HepG2 (cell line): Measurements from ENCODE around the gene DDX23. TPM values are rescaled to one million over a fixed set of nuclear protein-coding genes. Genes with fewer than 3 reads are reported as not detected.

Experiments
- DPF2 ChIP-seq: sonication (generic); formaldehyde crosslinking; IDR thresholded peaks from 2 replicates; pipeline ENCODE4 v1.4.0; 2020; ENCODE audit warnings: mild to moderate bottlenecking, low read depth, missing genetic modification reagents, borderline replicate concordance
- FOXA3 ChIP-seq: IDR thresholded peaks from 2 replicates; pipeline ENCODE4 v1.6.1; 2016; ENCODE audit warnings: missing genetic modification reagents, missing compliant biosample characterization
- FOXO1 ChIP-seq: sonication (generic); formaldehyde crosslinking; IDR thresholded peaks from 2 replicates; pipeline ENCODE4 v1.4.0; 2020; ENCODE audit warnings: missing genetic modification reagents
- FOXP1 ChIP-seq, 2 experiments: fragments of 450-650 bp in 1 of 2; IDR thresholded peaks; 2 replicates each; pipeline ENCODE4 v1.6.1; 2017 to 2018; ENCODE audit warnings: antibody characterized with exemption in 1 of 2
- HCFC1 ChIP-seq: fragments of 150-350 bp; IDR thresholded peaks from 2 replicates; pipeline ENCODE4 v1.6.1; 2014; ENCODE audit warnings: low read depth, low read length
- HNF4A ChIP-seq: sonication (generic); formaldehyde crosslinking; IDR thresholded peaks from 2 replicates; pipeline ENCODE4 v1.4.0; 2020; ENCODE audit warnings: missing genetic modification reagents
- HNF4G ChIP-seq, 2 experiments: sonication (generic) in 1 of 2; formaldehyde crosslinking in 1 of 2; IDR thresholded peaks; 2 replicates each; pipeline versions ENCODE4 v1.4.0 to v1.6.1; 2011 to 2020; ENCODE audit warnings: borderline replicate concordance in 2 of 2, low read depth in 2 of 2, mild to moderate bottlenecking in 2 of 2, low read length in 1 of 2, missing genetic modification reagents in 1 of 2, moderate library complexity in 1 of 2
- JUNB ChIP-seq: sonication (generic); formaldehyde crosslinking; IDR thresholded peaks from 2 replicates; pipeline ENCODE4 v1.8.0; 2022; ENCODE audit warnings: missing genetic modification reagents, mild to moderate bottlenecking, borderline replicate concordance
- MAFG ChIP-seq: sonication (generic); formaldehyde crosslinking; IDR thresholded peaks from 2 replicates; pipeline ENCODE4 v1.5.1; 2020; ENCODE audit warnings: mild to moderate bottlenecking, missing genetic modification reagents
- PITX1 ChIP-seq: sonication (generic); formaldehyde crosslinking; IDR thresholded peaks from 2 replicates; pipeline ENCODE4 v1.5.1; 2020; ENCODE audit warnings: mild to moderate bottlenecking, missing genetic modification reagents
- SOX13 ChIP-seq, 3 experiments: fragments of 450-650 bp in 1 of 3; sonication (generic) in 1 of 3; formaldehyde crosslinking in 1 of 3; IDR thresholded peaks in 2 of 3; conservative IDR thresholded peaks in 1 of 3; 2 replicates each; pipeline versions ENCODE4 v1.5.0 to v1.6.1; 2016 to 2020; ENCODE audit warnings: antibody characterized with exemption in 1 of 3, mild to moderate bottlenecking in 1 of 3, missing compliant biosample characterization in 1 of 3, missing genetic modification reagents in 1 of 3, moderate library complexity in 1 of 3
- SOX6 ChIP-seq, 2 experiments: fragments of 450-650 bp in 1 of 2; sonication (generic) in 1 of 2; formaldehyde crosslinking in 1 of 2; IDR thresholded peaks; 2 replicates each; pipeline versions ENCODE4 v1.4.0 to v1.6.1; 2017 to 2020; ENCODE audit warnings: antibody characterized with exemption in 1 of 2, mild to moderate bottlenecking in 1 of 2, missing genetic modification reagents in 1 of 2
- WIZ ChIP-seq: sonication (generic); formaldehyde crosslinking; IDR thresholded peaks from 2 replicates; pipeline ENCODE4 v1.5.1; 2020; ENCODE audit warnings: mild to moderate bottlenecking, missing genetic modification reagents
- ZNF234 ChIP-seq: sonication (generic); formaldehyde crosslinking; conservative IDR thresholded peaks from 2 replicates; pipeline ENCODE4 v1.5.1; 2020; ENCODE audit warnings: mild to moderate bottlenecking, missing genetic modification reagents
- ZNF33A ChIP-seq: sonication (generic); formaldehyde crosslinking; IDR thresholded peaks from 2 replicates; pipeline ENCODE4 v1.5.1; 2020; ENCODE audit warnings: missing genetic modification reagents, mild to moderate bottlenecking, moderate library complexity, borderline replicate concordance
- ZNF430 ChIP-seq: sonication (generic); formaldehyde crosslinking; IDR thresholded peaks from 2 replicates; pipeline ENCODE4 v1.9.0; 2021; ENCODE audit warnings: mild to moderate bottlenecking, missing genetic modification reagents
- ZNF768 ChIP-seq: sonication (generic); formaldehyde crosslinking; IDR thresholded peaks from 2 replicates; pipeline ENCODE4 v1.4.0; 2020; ENCODE audit warnings: missing genetic modification reagents
- ZSCAN12 ChIP-seq: sonication (generic); formaldehyde crosslinking; IDR thresholded peaks from 2 replicates; pipeline ENCODE4 v1.9.0; 2021; ENCODE audit warnings: mild to moderate bottlenecking, missing genetic modification reagents
- polyA plus RNA-seq, 8 experiments: library from polyadenylated mRNA; depleted of rRNA in 3 of 8; stranded (reverse) in 7 of 8; unstranded in 1 of 8; fragments of >200 nt; fragmentation: Illumina TruSeq in 4 of 8; extraction: Trizol in 4 of 8; gene quantifications; 2 replicates each; pipeline versions ENCODE4 v1.2.1 to v1.2.3, GENCODE V29; 2011 to 2016; ENCODE audit warnings: low read depth in 4 of 8, missing spikeins in 1 of 8, mixed read lengths in 1 of 8; ENCODE audit not compliant: insufficient read depth in 1 of 8
- total RNA-seq, 5 experiments: library from RNA; depleted of rRNA; stranded (reverse); fragments of >200 nt; fragmentation: Illumina TruSeq; extraction: Trizol; gene quantifications; 2 replicates each; pipeline ENCODE4 v1.2.3, GENCODE V29; 2016; ENCODE audit warnings: low read depth in 1 of 5
- TF ChIP-seq, protein P1 (sequence below): sonication (generic); formaldehyde crosslinking; IDR thresholded peaks from 2 replicates; pipeline ENCODE4 v1.5.0; 2020; ENCODE audit warnings: mild to moderate bottlenecking, missing genetic modification reagents
- TF ChIP-seq, protein P2 (sequence below): sonication (generic); formaldehyde crosslinking; IDR thresholded peaks from 2 replicates; pipeline ENCODE4 v1.4.0; 2020; ENCODE audit warnings: missing genetic modification reagents, mild to moderate bottlenecking, borderline replicate concordance
- TF ChIP-seq, protein P3 (sequence below): sonication (generic); formaldehyde crosslinking; IDR thresholded peaks from 2 replicates; pipeline ENCODE4 v1.5.1; 2020; ENCODE audit warnings: mild to moderate bottlenecking, moderate library complexity, missing genetic modification reagents
- TF ChIP-seq, protein P4 (sequence below): sonication (generic); formaldehyde crosslinking; IDR thresholded peaks from 2 replicates; pipeline ENCODE4 v1.4.0; 2020; ENCODE audit warnings: missing genetic modification reagents, borderline replicate concordance

DDX23 gene
- total and polyA plus RNA-seq, 2 of the 13 experiments (the other 11 are each of a cell fraction or from before 2014, with no cell fraction given), result 35.7 to 90.0 TPM

DNA sequence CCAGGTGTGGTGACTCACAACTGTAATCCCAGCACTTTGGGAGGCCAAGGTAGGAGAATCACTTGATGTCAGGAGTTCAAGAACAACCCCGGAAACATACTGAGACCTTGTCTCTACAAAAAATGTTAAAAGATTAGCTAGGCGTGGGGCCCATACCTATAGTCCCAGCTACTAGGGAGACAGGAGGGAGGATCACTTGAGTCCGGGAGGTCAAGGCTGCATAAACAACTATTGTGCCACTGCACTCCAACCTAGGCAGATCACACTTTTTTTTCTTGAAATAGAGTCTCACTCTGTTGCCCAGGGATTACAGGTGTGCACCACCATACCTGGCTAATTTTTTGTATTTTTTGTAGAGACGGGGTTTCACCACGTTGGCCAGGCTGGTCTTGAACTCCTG lies 7.6 kb upstream of the DDX23 start (continued):
- TF ChIP-seq HNF4G (IDR thresholded peaks at IDR 0.05; ENCODE audit: borderline replicate concordance, low read depth, low read length) (no peak), HNF4G (CRISPR knock-in tag; IDR thresholded peaks at IDR 0.05; ENCODE audit: borderline replicate concordance, low read depth) (no peak), DPF2 (no peak), ZNF768 (CRISPR knock-in tag) (no peak), FOXA3 (CRISPR knock-in tag) (0 out of 2 replicates have a peak, but pooled peaks have one; percentile 19), SOX13 (IDR thresholded peaks at IDR 0.05) (no peak), SOX13 (CRISPR knock-in tag; conservative IDR thresholded peaks at IDR 0.05 in 1 of 2, IDR thresholded peaks at IDR 0.05 in 1 of 2) (peak in 1 of 2 experiments; percentile 58; a peak in 2 of 4 replicates), HCFC1 (no peak), FOXO1 (CRISPR knock-in tag) (0 out of 2 replicates have a peak, but pooled peaks have one; percentile 25), FOXP1 (IDR thresholded peaks at IDR 0.05) (no peak), FOXP1 (CRISPR knock-in tag; IDR thresholded peaks at IDR 0.05) (peak; percentile 69), HNF4A (CRISPR knock-in tag) (peak; percentile 59), WIZ (CRISPR knock-in tag) (no peak), JUNB (CRISPR knock-in tag) (0 out of 2 replicates have a peak, but pooled peaks have one; percentile 24), ZNF33A (CRISPR knock-in tag) (no peak), ZSCAN12 (CRISPR knock-in tag) (no peak), ZNF430 (CRISPR knock-in tag) (0 out of 2 replicates have a peak, but pooled peaks have one; percentile 37), PITX1 (CRISPR knock-in tag) (peak; percentile 56; the same call in 1 of the 2 replicates), ZNF234 (no peak), SOX6 (IDR thresholded peaks at IDR 0.05) (no peak), SOX6 (CRISPR knock-in tag; IDR thresholded peaks at IDR 0.05) (peak; percentile 47), MAFG (no peak)
- TF ChIP-seq, protein P1, sequence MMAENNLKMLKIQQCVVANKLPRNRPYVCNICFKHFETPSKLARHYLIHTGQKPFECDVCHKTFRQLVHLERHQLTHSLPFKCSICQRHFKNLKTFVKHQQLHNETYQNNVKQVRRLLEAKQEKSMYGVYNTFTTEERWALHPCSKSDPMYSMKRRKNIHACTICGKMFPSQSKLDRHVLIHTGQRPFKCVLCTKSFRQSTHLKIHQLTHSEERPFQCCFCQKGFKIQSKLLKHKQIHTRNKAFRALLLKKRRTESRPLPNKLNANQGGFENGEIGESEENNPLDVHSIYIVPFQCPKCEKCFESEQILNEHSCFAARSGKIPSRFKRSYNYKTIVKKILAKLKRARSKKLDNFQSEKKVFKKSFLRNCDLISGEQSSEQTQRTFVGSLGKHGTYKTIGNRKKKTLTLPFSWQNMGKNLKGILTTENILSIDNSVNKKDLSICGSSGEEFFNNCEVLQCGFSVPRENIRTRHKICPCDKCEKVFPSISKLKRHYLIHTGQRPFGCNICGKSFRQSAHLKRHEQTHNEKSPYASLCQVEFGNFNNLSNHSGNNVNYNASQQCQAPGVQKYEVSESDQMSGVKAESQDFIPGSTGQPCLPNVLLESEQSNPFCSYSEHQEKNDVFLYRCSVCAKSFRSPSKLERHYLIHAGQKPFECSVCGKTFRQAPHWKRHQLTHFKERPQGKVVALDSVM (CRISPR knock-in tag), result 0 out of 2 replicates have a peak, but pooled peaks have one; percentile 17
- TF ChIP-seq, protein P2, sequence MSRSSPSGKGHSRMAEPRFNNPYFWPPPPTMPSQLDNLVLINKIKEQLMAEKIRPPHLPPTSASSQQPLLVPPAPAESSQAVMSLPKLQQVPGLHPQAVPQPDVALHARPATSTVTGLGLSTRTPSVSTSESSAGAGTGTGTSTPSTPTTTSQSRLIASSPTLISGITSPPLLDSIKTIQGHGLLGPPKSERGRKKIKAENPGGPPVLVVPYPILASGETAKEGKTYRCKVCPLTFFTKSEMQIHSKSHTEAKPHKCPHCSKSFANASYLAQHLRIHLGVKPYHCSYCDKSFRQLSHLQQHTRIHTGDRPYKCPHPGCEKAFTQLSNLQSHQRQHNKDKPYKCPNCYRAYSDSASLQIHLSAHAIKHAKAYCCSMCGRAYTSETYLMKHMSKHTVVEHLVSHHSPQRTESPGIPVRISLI (CRISPR knock-in tag), result peak; percentile 87
- TF ChIP-seq, protein P3, sequence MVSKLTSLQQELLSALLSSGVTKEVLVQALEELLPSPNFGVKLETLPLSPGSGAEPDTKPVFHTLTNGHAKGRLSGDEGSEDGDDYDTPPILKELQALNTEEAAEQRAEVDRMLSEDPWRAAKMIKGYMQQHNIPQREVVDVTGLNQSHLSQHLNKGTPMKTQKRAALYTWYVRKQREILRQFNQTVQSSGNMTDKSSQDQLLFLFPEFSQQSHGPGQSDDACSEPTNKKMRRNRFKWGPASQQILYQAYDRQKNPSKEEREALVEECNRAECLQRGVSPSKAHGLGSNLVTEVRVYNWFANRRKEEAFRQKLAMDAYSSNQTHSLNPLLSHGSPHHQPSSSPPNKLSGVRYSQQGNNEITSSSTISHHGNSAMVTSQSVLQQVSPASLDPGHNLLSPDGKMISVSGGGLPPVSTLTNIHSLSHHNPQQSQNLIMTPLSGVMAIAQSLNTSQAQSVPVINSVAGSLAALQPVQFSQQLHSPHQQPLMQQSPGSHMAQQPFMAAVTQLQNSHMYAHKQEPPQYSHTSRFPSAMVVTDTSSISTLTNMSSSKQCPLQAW (CRISPR knock-in tag), result no peak
- TF ChIP-seq, protein P4, sequence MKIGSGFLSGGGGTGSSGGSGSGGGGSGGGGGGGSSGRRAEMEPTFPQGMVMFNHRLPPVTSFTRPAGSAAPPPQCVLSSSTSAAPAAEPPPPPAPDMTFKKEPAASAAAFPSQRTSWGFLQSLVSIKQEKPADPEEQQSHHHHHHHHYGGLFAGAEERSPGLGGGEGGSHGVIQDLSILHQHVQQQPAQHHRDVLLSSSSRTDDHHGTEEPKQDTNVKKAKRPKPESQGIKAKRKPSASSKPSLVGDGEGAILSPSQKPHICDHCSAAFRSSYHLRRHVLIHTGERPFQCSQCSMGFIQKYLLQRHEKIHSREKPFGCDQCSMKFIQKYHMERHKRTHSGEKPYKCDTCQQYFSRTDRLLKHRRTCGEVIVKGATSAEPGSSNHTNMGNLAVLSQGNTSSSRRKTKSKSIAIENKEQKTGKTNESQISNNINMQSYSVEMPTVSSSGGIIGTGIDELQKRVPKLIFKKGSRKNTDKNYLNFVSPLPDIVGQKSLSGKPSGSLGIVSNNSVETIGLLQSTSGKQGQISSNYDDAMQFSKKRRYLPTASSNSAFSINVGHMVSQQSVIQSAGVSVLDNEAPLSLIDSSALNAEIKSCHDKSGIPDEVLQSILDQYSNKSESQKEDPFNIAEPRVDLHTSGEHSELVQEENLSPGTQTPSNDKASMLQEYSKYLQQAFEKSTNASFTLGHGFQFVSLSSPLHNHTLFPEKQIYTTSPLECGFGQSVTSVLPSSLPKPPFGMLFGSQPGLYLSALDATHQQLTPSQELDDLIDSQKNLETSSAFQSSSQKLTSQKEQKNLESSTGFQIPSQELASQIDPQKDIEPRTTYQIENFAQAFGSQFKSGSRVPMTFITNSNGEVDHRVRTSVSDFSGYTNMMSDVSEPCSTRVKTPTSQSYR (CRISPR knock-in tag), result no peak
